ENCODE data around the gene SHCBP1. TPM values are rescaled to one million over a fixed set of nuclear protein-coding genes. Genes with fewer than 3 reads are reported as not detected.

SHCBP1 gene
- total and polyA plus RNA-seq, 10 of the 15 experiments (the other 5 are each of a cell fraction or from before 2014, with no cell fraction given): 9.5 to 73.3 (median 30.2) TPM

DNA sequence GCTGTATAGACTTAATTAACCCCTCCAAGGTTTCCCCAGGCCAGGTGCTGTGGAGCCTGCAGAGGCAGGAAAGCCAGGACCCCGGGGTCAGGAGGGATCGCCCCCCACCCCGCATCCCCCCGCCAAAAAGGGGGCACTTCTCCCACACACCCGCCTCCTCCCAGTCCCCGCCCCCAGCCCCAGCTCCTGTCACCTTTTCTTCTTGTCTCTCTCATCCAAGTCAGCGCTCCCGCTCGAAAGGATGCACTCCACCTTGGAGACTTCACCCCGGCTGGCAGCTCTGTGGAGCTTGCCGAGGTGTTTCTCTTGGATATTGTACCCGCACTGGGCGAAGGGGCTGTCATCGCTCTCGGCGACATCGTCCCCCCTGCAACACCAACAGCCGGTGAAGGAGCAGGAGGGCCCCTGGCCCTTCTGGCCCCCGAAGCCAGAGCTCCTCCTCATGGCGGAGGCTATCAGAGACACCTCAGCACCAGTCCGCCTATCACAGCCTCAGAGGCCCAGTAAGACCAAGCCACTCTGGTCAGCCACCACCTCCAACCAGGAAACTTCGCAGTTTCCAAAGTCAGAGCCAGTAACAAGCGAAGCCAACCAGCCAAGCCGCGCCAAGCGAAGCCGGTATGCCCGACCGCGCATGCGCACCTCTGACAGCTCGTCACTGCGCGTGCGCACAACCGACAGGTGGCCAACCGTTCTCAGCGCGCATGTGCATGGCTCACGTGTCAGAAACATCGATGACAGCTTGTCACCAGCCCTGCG, 52.5 kb downstream of the SHCBP1 start:
- in situ Hi-C loops (cut with MboI): no loop called here
- no peak for ATAC-seq
- ChIA-PET POLR2A (no interaction called here), SMC1A (ENCODE audit: uncharacterized antibody, unreplicated experiment) (interaction anchor here (0.7 kb wide), 1 partner anchor 418 kb away, joined by 4 read pairs; no protein-coding TSS in a partner anchor), RAD21 (ENCODE audit: unreplicated experiment) (no interaction called here), CTCF (interaction anchor here (2.1 kb wide), 1 partner anchor 14 kb away, joined by 4 read pairs; no protein-coding TSS in a partner anchor)
- Histone ChIP-seq H3K27ac (ENCODE audit: control insufficient read depth, insufficient read depth) (no peak overlapping the region), H2AFZ (ENCODE audit: control insufficient read depth, low read depth, low read length) (no peak overlapping the region), H3K9me3 (replicated peaks; ENCODE audit: control insufficient read depth, insufficient read depth, low read length) (no peaks in the 10 kb centered on the region), H3K9ac (ENCODE audit: control insufficient read depth, insufficient read depth, low read length) (no peak overlapping the region), H4K20me1 (ENCODE audit: control insufficient read depth, insufficient read depth) (no peaks in the 10 kb centered on the region), H3K4me1 (ENCODE audit: control insufficient read depth, insufficient read depth, low read length) (no peaks in the 10 kb centered on the region), H3K27me3 (replicated peaks in 1 of 2; ENCODE audit: control insufficient read depth in 2 of 2, insufficient read depth in 2 of 2, low read length in 1 of 2) (no peaks in the 10 kb centered on the region), H3K4me2 (ENCODE audit: control insufficient read depth, insufficient read depth) (no peak overlapping the region), H3K36me3 (ENCODE audit: control insufficient read depth in 2 of 2, insufficient read depth in 2 of 2, low read length in 1 of 2) (no peaks in the 10 kb centered on the region), H3K79me2 (ENCODE audit: control insufficient read depth, insufficient read depth, low read length) (no peaks in the 10 kb centered on the region), H3K4me3 (no peak overlapping the region)
- intact Hi-C loops (cut with micrococcal nuclease; ENCODE audit: unreplicated experiment): no loop called here
- no peak for DNase-seq (ENCODE audit: low read depth, low spot score)
- 86% methylated on average over 37 of the region's 42 CpGs for WGBS (ENCODE audit: insufficient coverage, insufficient replicate concordance, low lambda C conversion rate, missing lambda C conversion rate)
- no peak for TF ChIP-seq SRF (IDR thresholded peaks at IDR 0.05; ENCODE audit: low read depth in 2 of 2, low read length in 2 of 2)
- no peak for TF ChIP-seq ZBED1 (IDR thresholded peaks at IDR 0.05; ENCODE audit: borderline replicate concordance)
- no peak for TF ChIP-seq NR2F1 (conservative IDR thresholded peaks at IDR 0.05)
- TF ChIP-seq, protein P1, sequence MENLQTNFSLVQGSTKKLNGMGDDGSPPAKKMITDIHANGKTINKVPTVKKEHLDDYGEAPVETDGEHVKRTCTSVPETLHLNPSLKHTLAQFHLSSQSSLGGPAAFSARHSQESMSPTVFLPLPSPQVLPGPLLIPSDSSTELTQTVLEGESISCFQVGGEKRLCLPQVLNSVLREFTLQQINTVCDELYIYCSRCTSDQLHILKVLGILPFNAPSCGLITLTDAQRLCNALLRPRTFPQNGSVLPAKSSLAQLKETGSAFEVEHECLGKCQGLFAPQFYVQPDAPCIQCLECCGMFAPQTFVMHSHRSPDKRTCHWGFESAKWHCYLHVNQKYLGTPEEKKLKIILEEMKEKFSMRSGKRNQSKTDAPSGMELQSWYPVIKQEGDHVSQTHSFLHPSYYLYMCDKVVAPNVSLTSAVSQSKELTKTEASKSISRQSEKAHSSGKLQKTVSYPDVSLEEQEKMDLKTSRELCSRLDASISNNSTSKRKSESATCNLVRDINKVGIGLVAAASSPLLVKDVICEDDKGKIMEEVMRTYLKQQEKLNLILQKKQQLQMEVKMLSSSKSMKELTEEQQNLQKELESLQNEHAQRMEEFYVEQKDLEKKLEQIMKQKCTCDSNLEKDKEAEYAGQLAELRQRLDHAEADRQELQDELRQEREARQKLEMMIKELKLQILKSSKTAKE (IDR thresholded peaks at IDR 0.05; ENCODE audit: low read depth, poor library complexity, severe bottlenecking): no peak
- no peak for TF ChIP-seq SIX5 (IDR thresholded peaks at IDR 0.05; ENCODE audit: low read depth, low read length, severe bottlenecking)
- no peak for TF ChIP-seq TCF3 (IDR thresholded peaks at IDR 0.05; ENCODE audit: borderline replicate concordance, insufficient read depth, low read depth, low read length)
- TF ChIP-seq DPF2 (IDR thresholded peaks at IDR 0.05): no peak
- BruUV-seq (replicated peaks): no TSS peak
- FAIRE-seq: no peak
